Activated CD4-positive, CD25-positive, alpha-beta regulatory T cell treated with anti-CD3 and anti-CD28 coated beads, Interleukin-2, amount 50 U/mL, for 24 hours (primary cell): Measurements from ENCODE around the gene TIMM9.
"Not testable (repeated sequence)": the region's sequence is repeated elsewhere in the genome, so short reads cannot be mapped to it uniquely, and the experiment has no call there.

Source experiments
- ATAC-seq, 2 donors: fragments of 150-1000 bp; cut with Tn5 transposase; one replicate each; pipeline ENCODE4 v1.10.0; 2021; ENCODE audit warnings: mild to moderate bottlenecking in 1 of 2, moderate library complexity in 1 of 2

Gene TIMM9

GRCh38 chr14:58427281-58428117 lies at the start of gene TIMM9, which contains the start of gene KIAA0586:
Gene TIMM9 (minus strand): TSS chr14:58427531. CDS start chr14:58411945, 15,586 bp downstream.
Gene KIAA0586 (plus strand): TSS chr14:58427719. CDS start chr14:58428265, 546 bp downstream.
- peak; percentile 74 to 77 for ATAC-seq

GRCh38 chr14:58476320-58476719 lies 49.0 kb upstream of the TIMM9 start:
- no peak for ATAC-seq

- ATAC-seq: no peak
Observed at GRCh38 chr14:58469309-58469708, 42.0 kb upstream of the TIMM9 start.

- ATAC-seq: no peak
Observed at GRCh38 chr14:58467575-58467974, 40.2 kb upstream of the TIMM9 start.

- ATAC-seq: no peak
Observed at GRCh38 chr14:58466459-58466858, 39.1 kb upstream of the TIMM9 start.

GRCh38 chr14:58465421-58465820 lies 38.1 kb upstream of the TIMM9 start:
- no peak for ATAC-seq

GRCh38 chr14:58464652-58465051 lies 37.3 kb upstream of the TIMM9 start:
- no peak for ATAC-seq

- no peak for ATAC-seq
Observed at GRCh38 chr14:58463147-58463546, 35.8 kb upstream of the TIMM9 start.

- no peak for ATAC-seq
Observed at GRCh38 chr14:58460772-58461171, 33.4 kb upstream of the TIMM9 start.

GRCh38 chr14:58455593-58456265 lies 28.4 kb upstream of the TIMM9 start:
- no peak for ATAC-seq

- no peak for ATAC-seq
Observed at GRCh38 chr14:58444627-58445026, 17.3 kb upstream of the TIMM9 start.

GRCh38 chr14:58439476-58439875 lies 12.1 kb upstream of the TIMM9 start:
- ATAC-seq: no peak

- ATAC-seq: peak; percentile 81 to 83
Observed at GRCh38 chr14:58430156-58430555, 2.8 kb upstream of the TIMM9 start.

GRCh38 chr14:58428118-58428683 lies 870 bp upstream of the TIMM9 start:
- no peak for ATAC-seq

GRCh38 chr14:58426670-58427280 lies 556 bp downstream of the TIMM9 start:
- peak in 1 of 2 donors; percentile 15 for ATAC-seq

GRCh38 chr14:58416934-58417333 lies 10.4 kb downstream of the TIMM9 start:
- ATAC-seq: not testable (repeated sequence)

- ATAC-seq: no peak
Observed at GRCh38 chr14:58415636-58416547, 11.4 kb downstream of the TIMM9 start.

GRCh38 chr14:58414845-58415244 lies 12.5 kb downstream of the TIMM9 start:
- no peak for ATAC-seq

GRCh38 chr14:58408681-58409215 lies 18.6 kb downstream of the TIMM9 start:
- no peak for ATAC-seq

GRCh38 chr14:58401587-58401986 lies 25.7 kb downstream of the TIMM9 start:
- peak in 1 of 2 donors; percentile 45 for ATAC-seq

GRCh38 chr14:58398895-58399294 lies 28.4 kb downstream of the TIMM9 start:
- no peak for ATAC-seq

GRCh38 chr14:58398495-58398894 lies 28.8 kb downstream of the TIMM9 start:
- ATAC-seq: no peak
